Stimulated activated CD8-positive, alpha-beta memory T cell treated with anti-CD3 and anti-CD28 coated beads, Interleukin-15, amount 100 ng/mL, for 1 hour (primary cell): ENCODE measurements around the gene OR6M1.

Experiments
- DNase-seq: peaks from one replicate; pipeline ENCODE4 v3.0.0-alpha.2; 2020; ENCODE audit warnings: low read depth

The OR6M1 gene

GRCh38 chr11:123775715-123776549, 30.2 kb downstream of the OR6M1 start:
- DNase-seq, result no peak

DNA sequence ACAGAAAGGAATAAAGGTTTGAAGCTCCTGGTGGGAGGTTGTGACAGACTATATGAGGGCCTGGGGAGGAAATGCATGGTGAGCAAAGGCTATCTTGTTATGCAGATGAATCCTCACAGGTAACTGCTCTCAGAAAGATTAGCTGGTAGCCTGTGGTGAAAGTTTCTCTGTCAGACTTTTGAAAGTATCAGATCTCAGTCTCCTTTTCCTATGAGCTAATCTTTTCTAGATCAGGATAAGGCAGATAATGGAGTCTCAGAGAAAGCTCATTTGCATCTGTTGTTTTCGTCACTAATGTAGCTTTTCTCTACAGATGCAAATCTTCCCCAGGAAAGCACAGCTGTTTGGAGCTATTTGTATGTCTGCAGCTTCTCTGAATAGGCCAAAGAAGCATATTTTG, 30.9 kb downstream of the OR6M1 start:
- DNase-seq, result no peak

DNA sequence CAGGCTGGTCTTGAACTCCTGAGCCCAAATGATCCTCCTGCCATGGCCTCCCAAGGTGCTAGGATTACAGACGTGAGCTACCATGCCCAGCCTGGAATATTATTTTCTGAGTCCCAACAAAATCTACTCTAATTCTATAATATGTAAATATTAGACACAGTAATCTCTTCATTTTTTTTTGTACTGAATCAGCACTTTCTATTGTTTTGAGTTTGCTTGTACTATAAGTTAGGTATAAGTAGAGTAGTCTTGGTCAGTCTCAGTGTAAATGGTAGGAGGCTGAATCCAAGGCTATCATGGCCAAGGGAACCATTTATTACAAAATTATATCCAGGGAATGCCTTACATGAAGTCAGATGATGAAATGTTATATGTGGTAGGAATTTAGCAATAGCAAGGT, 32.2 kb downstream of the OR6M1 start:
- no peak for DNase-seq

DNA sequence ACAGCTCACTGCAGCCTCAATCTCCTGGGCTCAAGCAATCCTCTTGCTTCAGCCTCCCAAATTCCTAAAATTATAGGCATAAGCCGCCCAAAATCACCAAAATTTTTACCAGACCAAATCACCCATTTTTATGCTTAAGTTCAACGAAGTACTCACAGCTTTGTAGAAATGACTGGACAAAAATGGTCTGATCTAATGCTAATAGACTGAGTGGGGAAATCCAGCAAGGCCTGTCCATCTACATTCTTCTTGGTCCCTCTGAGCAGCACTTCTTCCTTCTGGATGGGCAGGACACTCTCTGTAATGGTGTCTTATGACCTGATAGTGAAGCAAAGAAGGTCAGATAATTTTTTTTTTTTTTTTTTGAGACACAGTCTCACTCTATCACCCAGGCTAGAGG, 33.1 kb downstream of the OR6M1 start:
- DNase-seq, result no peak

DNA sequence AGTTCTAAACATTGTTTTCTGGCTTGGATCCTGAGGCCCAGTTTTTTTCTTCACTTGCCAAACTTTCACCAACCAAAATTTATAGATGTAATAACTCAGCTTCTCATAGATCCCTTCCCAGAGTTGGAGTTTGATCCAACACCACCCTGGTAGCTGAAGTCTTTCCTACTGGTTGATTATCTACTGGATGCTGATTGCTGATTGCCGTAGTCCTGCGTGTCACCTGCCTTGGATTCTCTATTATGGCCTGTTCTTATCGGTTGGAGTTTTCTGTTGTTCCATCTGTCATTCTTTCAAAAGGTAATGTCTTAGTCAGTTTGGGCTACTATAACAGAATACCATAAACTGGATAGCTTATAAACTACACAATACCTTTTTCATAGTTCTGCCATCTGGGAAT, 34.5 kb downstream of the OR6M1 start:
- DNase-seq, result no peak

DNA sequence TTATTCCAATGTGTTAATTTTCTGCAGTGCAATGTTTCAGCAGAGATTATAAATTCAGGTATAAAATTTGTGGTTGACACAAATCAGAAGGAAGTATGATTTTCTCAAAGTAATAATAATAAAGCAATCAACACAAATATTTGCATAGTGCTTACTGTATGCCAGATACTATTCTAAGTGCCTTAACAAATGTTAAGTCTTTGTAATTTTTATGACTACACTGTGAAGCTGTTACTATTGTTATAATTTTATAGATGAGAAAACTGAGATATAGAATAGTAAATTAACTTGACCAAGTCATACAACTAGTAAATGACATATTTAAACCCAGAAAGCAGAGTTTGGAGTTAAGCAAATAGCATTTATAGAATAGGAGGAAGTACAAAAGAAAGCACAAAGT, 35.4 kb downstream of the OR6M1 start:
- DNase-seq, result no peak

DNA sequence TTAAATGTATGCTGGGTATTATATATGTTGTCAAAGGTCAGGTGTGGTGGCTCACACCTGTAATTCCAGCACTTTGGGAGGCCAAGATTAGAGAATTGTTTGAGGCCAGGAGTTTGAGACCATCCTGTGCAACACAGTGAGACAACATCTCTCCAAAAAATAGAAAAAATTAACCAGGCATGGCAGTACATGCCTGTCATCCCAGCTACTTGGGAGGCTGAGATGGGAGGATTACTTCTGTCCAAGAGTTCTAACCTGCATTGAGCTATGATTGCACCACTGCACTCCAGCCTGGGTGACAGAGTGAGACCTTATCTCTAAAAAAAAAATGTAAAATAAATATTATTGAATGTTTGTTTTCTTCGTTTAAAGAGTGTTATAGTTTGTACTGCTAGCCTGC, 40.5 kb downstream of the OR6M1 start:
- DNase-seq, result no peak

DNA sequence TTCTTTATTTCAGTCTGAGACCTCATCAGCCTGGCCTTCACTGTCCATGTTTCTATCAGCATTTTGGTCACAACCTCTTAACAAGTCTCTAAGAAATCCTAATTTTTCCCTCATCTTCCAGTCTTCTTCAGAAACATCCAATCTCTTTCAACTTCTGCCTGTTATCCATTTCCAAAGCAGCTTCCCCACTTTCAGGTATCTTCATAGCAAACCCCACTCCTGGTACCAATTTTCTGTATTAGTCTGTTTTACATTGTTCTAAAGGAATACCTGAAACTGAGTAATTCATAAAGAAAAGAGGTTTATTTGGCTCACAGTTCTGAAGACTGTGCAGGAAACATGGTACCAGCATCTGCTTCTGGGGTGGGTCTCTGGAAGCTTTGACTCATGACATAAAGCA, 43.7 kb downstream of the OR6M1 start:
- no peak for DNase-seq

DNA sequence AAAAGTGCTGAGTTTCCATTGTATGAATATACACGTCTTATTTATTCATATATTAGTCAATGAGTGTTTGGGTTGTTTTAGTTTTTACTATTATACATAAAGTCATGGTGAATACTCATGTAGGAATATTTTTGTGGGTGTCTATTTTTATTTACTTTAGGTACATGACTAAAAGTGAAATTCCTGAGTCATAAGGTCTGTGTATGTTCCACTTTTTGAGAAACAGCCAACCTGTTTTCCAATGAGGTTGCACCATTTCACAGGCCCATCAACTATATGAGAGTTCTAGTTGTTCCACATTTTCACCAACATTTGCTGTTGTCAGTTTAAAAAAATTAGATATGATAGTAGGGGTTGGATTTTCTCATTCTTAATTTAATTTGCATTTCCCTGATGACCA, 45.3 kb downstream of the OR6M1 start:
- DNase-seq, result no peak

GRCh38 chr11:123757976-123758375, 48.2 kb downstream of the OR6M1 start:
- DNase-seq, result no peak

GRCh38 chr11:123755813-123756212, 50.3 kb downstream of the OR6M1 start:
- no peak for DNase-seq
